22Rv1 (cell line): ENCODE results near the gene EML4.

Experiments used
- ZFX ChIP-seq: fragments of 450-650 bp; IDR thresholded peaks from 2 replicates; pipeline ENCODE4 v1.6.1; 2017; ENCODE audit warnings: antibody characterized with exemption, borderline replicate concordance
- TF ChIP-seq, protein P1 (sequence below): fragments of 450-650 bp; IDR thresholded peaks from 2 replicates; pipeline ENCODE4 v1.5.1; 2017; ENCODE audit warnings: mild to moderate bottlenecking

DNA sequence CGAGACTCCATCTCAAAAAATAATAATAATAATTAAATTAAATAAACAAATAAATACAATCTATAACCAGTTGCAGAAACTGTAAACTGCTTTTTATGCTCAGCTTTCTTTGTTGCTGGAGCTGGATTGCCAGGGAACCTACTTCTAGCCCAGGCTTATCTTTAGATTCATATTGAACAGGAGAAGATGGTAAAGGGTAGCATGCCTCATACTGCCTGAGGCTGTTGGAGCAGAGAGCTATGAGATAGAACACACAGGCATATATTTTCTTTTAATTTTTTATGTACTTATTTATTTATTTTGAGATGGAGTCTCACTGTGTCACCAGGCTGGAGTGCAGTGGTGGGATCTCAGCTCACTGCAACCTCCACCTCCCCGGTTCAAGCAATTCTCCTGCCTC lies 28.7 kb upstream of the EML4 start:
- TF ChIP-seq, protein P1, sequence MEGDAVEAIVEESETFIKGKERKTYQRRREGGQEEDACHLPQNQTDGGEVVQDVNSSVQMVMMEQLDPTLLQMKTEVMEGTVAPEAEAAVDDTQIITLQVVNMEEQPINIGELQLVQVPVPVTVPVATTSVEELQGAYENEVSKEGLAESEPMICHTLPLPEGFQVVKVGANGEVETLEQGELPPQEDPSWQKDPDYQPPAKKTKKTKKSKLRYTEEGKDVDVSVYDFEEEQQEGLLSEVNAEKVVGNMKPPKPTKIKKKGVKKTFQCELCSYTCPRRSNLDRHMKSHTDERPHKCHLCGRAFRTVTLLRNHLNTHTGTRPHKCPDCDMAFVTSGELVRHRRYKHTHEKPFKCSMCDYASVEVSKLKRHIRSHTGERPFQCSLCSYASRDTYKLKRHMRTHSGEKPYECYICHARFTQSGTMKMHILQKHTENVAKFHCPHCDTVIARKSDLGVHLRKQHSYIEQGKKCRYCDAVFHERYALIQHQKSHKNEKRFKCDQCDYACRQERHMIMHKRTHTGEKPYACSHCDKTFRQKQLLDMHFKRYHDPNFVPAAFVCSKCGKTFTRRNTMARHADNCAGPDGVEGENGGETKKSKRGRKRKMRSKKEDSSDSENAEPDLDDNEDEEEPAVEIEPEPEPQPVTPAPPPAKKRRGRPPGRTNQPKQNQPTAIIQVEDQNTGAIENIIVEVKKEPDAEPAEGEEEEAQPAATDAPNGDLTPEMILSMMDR, result no peak
- TF ChIP-seq ZFX, result no peak
